Neural progenitor cell (in vitro differentiated cells): Measurements from ENCODE around the gene SLAMF9.

ENCODE experiments used
- CTCF ChIP-seq: fragments of 200-600 bp; sonication (generic); IDR thresholded peaks from 2 replicates; pipeline ENCODE4 v1.5.1; 2017; ENCODE audit warnings: antibody characterized with exemption, mild to moderate bottlenecking
- EZH2 ChIP-seq: fragments of 200-600 bp; sonication (generic); IDR thresholded peaks from 2 replicates; pipeline ENCODE4 v1.6.1; 2017; ENCODE audit warnings: antibody characterized with exemption, mild to moderate bottlenecking, moderate library complexity

- TF ChIP-seq CTCF: no peak
- no peak for TF ChIP-seq EZH2
Observed at GRCh38 chr1:159913451-159914192, 40.4 kb downstream of the SLAMF9 start.
